Hepatocyte (in vitro differentiated cells): ENCODE results near the gene SLC4A3. TPM values are rescaled to one million over a fixed set of nuclear protein-coding genes. Genes with fewer than 3 reads are reported as not detected.

Experiments used
- DNase-seq: peaks from one replicate; pipeline ENCODE4 v3.0.0-alpha.2; 2016; ENCODE audit warnings: low spot score
- H2AFZ ChIP-seq: fragments of 200-600 bp; sonication (generic); 2 replicates; pipeline ENCODE4 v1.6.0; 2016; ENCODE audit warnings: antibody characterized with exemption, mild to moderate bottlenecking
- H3K27ac ChIP-seq: fragments of 200-600 bp; sonication (generic); 2 replicates; pipeline ENCODE4 v1.5.1; 2016; ENCODE audit warnings: mild to moderate bottlenecking
- H3K27me3 ChIP-seq: fragments of 200-600 bp; sonication (generic); 2 replicates; pipeline ENCODE4 v1.6.1; 2016
- H3K36me3 ChIP-seq: fragments of 200-600 bp; sonication (generic); replicated peaks from 2 replicates; pipeline ENCODE4 v1.5.1; 2016; ENCODE audit warnings: low read depth; ENCODE audit not compliant: insufficient read depth
- H3K4me1 ChIP-seq: fragments of 200-600 bp; sonication (generic); 2 replicates; pipeline ENCODE4 v1.5.1; 2016; ENCODE audit warnings: mild to moderate bottlenecking, moderate library complexity; ENCODE audit not compliant: insufficient read depth
- H3K4me2 ChIP-seq: fragments of 200-600 bp; sonication (generic); 2 replicates; pipeline ENCODE4 v1.6.0; 2016
- H3K4me3 ChIP-seq: fragments of 200-600 bp; sonication (generic); 2 replicates; pipeline ENCODE4 v1.5.1; 2016; ENCODE audit warnings: mild to moderate bottlenecking
- H3K79me2 ChIP-seq: fragments of 200-600 bp; sonication (generic); 2 replicates; pipeline ENCODE4 v1.6.0; 2017; ENCODE audit warnings: mild to moderate bottlenecking
- H3K9me2 ChIP-seq: fragments of 200-600 bp; sonication (generic); replicated peaks from 2 replicates; pipeline ENCODE4 v1.6.0; 2017; ENCODE audit warnings: mild to moderate bottlenecking; ENCODE audit not compliant: insufficient read depth
- H3K9me3 ChIP-seq: fragments of 200-600 bp; sonication (generic); 2 replicates; pipeline ENCODE4 v1.5.1; 2016; ENCODE audit warnings: low read depth, mild to moderate bottlenecking
- H4K20me1 ChIP-seq: fragments of 200-600 bp; sonication (generic); 2 replicates; pipeline ENCODE4 v1.6.0; 2016; ENCODE audit warnings: mild to moderate bottlenecking; ENCODE audit not compliant: insufficient read depth, poor library complexity, severe bottlenecking
- EZH2 ChIP-seq: fragments of 200-600 bp; sonication (generic); IDR thresholded peaks from 2 replicates; pipeline ENCODE4 v1.6.1; 2016; ENCODE audit warnings: antibody characterized with exemption, mild to moderate bottlenecking, borderline replicate concordance
- EZH2phosphoT487 ChIP-seq: fragments of 200-600 bp; sonication (generic); IDR thresholded peaks from one replicate; pipeline ENCODE4 v1.6.1; 2018; ENCODE audit warnings: antibody characterized with exemption, mild to moderate bottlenecking, low read depth, moderate library complexity; ENCODE audit not compliant: unreplicated experiment, severe bottlenecking
- WGBS: methylation state at CpG from one replicate; pipeline ENCODE4 v1.1.6; 2016; ENCODE audit warnings: low lambda C conversion rate; ENCODE audit errors: missing lambda C conversion rate; 5-methylcytosine and 5-hydroxymethylcytosine counted together
- polyA plus RNA-seq: library from polyadenylated mRNA; unstranded; fragments of >200 nt; fragmentation: Nextera tagmentation; extraction: Ambion mirVana; gene quantifications from 2 replicates; pipeline ENCODE4 v1.2.1, GENCODE V29; 2016
- total RNA-seq: library from RNA; depleted of rRNA; stranded (reverse); fragments of >200 nt; gene quantifications from 2 replicates; pipeline ENCODE4 v1.2.3, GENCODE V29; 2014
- TF ChIP-seq, protein P1 (sequence below): fragments of 200-600 bp; sonication (generic); IDR thresholded peaks from 2 replicates; pipeline ENCODE4 v1.5.1; 2016; ENCODE audit warnings: antibody characterized with exemption, mild to moderate bottlenecking; ENCODE audit not compliant: poor library complexity

Gene SLC4A3
- total and polyA plus RNA-seq, 2 experiments from 2014 or later, result 3.0 to 8.1 TPM

- no peaks in the 10 kb centered on the region for H3K9me3 ChIP-seq
- WGBS, result 90% methylated on average over 23 of the region's 24 CpGs
- no peak overlapping the region for H2AFZ ChIP-seq
- H3K27me3 ChIP-seq, result no peaks in the 10 kb centered on the region
- no peak overlapping the region for H3K27ac ChIP-seq
- H4K20me1 ChIP-seq, result no peaks in the 10 kb centered on the region
- H3K79me2 ChIP-seq, result no peaks in the 10 kb centered on the region
- H3K4me3 ChIP-seq, result no peak overlapping the region
- H3K9me2 ChIP-seq, result no peaks in the 10 kb centered on the region
- TF ChIP-seq EZH2, result no peak
- TF ChIP-seq, protein P1, sequence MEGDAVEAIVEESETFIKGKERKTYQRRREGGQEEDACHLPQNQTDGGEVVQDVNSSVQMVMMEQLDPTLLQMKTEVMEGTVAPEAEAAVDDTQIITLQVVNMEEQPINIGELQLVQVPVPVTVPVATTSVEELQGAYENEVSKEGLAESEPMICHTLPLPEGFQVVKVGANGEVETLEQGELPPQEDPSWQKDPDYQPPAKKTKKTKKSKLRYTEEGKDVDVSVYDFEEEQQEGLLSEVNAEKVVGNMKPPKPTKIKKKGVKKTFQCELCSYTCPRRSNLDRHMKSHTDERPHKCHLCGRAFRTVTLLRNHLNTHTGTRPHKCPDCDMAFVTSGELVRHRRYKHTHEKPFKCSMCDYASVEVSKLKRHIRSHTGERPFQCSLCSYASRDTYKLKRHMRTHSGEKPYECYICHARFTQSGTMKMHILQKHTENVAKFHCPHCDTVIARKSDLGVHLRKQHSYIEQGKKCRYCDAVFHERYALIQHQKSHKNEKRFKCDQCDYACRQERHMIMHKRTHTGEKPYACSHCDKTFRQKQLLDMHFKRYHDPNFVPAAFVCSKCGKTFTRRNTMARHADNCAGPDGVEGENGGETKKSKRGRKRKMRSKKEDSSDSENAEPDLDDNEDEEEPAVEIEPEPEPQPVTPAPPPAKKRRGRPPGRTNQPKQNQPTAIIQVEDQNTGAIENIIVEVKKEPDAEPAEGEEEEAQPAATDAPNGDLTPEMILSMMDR, result no peak
- no peak for TF ChIP-seq EZH2phosphoT487
- no peaks in the 10 kb centered on the region for H3K4me1 ChIP-seq
- H3K4me2 ChIP-seq, result no peak overlapping the region
- no peaks in the 10 kb centered on the region for H3K36me3 ChIP-seq
- DNase-seq, result no peak
Measured at GRCh38 chr2:219636144-219636915, 8.9 kb downstream of the SLC4A3 start.

- Histone ChIP-seq H3K9me3 (no peaks in the 10 kb centered on the region), H3K4me1 (no peaks in the 10 kb centered on the region), H3K9me2 (no peaks in the 10 kb centered on the region), H3K4me3 (no peak overlapping the region), H4K20me1 (no peaks in the 10 kb centered on the region), H3K27ac (no peak overlapping the region), H3K27me3 (no peaks in the 10 kb centered on the region), H3K4me2 (no peak overlapping the region), H3K36me3 (no peaks in the 10 kb centered on the region), H3K79me2 (no peaks in the 10 kb centered on the region), H2AFZ (no peak overlapping the region)
- TF ChIP-seq, protein P1, result no peak
- TF ChIP-seq EZH2 (no peak), EZH2phosphoT487 (no peak)
- WGBS, result 78% methylated on average over 13 of the region's 13 CpGs
- DNase-seq, result no peak
Measured at GRCh38 chr2:219636941-219637841, 9.8 kb downstream of the SLC4A3 start.

GRCh38 chr2:219637842-219638185 is 10.4 kb downstream of the SLC4A3 start:
- Histone ChIP-seq H3K27me3 (no peaks in the 10 kb centered on the region), H3K9me3 (no peaks in the 10 kb centered on the region), H3K27ac (no peak overlapping the region), H3K4me3 (no peak overlapping the region), H3K79me2 (no peaks in the 10 kb centered on the region), H3K4me2 (no peak overlapping the region), H3K9me2 (no peaks in the 10 kb centered on the region), H4K20me1 (no peaks in the 10 kb centered on the region), H2AFZ (no peak overlapping the region), H3K36me3 (no peaks in the 10 kb centered on the region), H3K4me1 (peaks cover 3% of the 10 kb centered on the region)
- TF ChIP-seq, protein P1, result no peak
- TF ChIP-seq EZH2phosphoT487, result no peak
- TF ChIP-seq EZH2, result no peak
- DNase-seq, result no peak
- 87% methylated on average over 9 of the region's 9 CpGs for WGBS
